Central memory CD8-positive, alpha-beta T cell (primary cell): ENCODE measurements around the gene SH2D4B.
A peak's percentile ranks its signal among the peaks of the same experiment; 100 is the strongest.

Experiments used
- ATAC-seq: fragments of 150-1000 bp; cut with Tn5 transposase; replicated peaks from 2 replicates; pipeline ENCODE4 v1.10.0; 2022; ENCODE audit warnings: mild to moderate bottlenecking, moderate FRiP score, moderate number of reproducible peaks; ENCODE audit not compliant: poor library complexity, severe bottlenecking; ENCODE audit errors: extremely low read depth
- DNase-seq, 2 donors: peaks; one replicate each; pipeline ENCODE4 v3.0.0; 2021; ENCODE audit warnings: low spot score in 2 of 2
- H3K27ac Mint-ChIP-seq: one replicate; pipeline ENCODE4 v1.8.0; 2022; ENCODE audit warnings: low read depth, mild to moderate bottlenecking, moderate library complexity, mixed read lengths
- H3K27me3 Mint-ChIP-seq: one replicate; pipeline ENCODE4 v1.8.0; 2022; ENCODE audit warnings: mixed read lengths
- H3K36me3 Mint-ChIP-seq: one replicate; pipeline ENCODE4 v1.8.0; 2022; ENCODE audit warnings: mild to moderate bottlenecking, moderate library complexity, mixed read lengths; ENCODE audit not compliant: insufficient read depth
- H3K4me1 Mint-ChIP-seq: one replicate; pipeline ENCODE4 v1.8.0; 2022; ENCODE audit warnings: mixed read lengths
- H3K4me3 Mint-ChIP-seq: one replicate; pipeline ENCODE4 v1.8.0; 2022; ENCODE audit warnings: mild to moderate bottlenecking, moderate library complexity, mixed read lengths
- H3K9me3 Mint-ChIP-seq: one replicate; pipeline ENCODE4 v1.8.0; 2022; ENCODE audit warnings: mixed read lengths

SH2D4B gene

GRCh38 chr10:80617807-80618206, 80.1 kb downstream of the SH2D4B start:
- no peaks in the 10 kb centered on the region for H3K9me3 Mint-ChIP-seq
- ATAC-seq = no peak
- H3K4me1 Mint-ChIP-seq = no peaks in the 10 kb centered on the region
- H3K36me3 Mint-ChIP-seq = no peaks in the 10 kb centered on the region
- H3K27ac Mint-ChIP-seq = no peak overlapping the region
- no peak for DNase-seq
- no peaks in the 10 kb centered on the region for H3K27me3 Mint-ChIP-seq
- no peak overlapping the region for H3K4me3 Mint-ChIP-seq

- Mint-ChIP-seq H3K4me1 (no peaks in the 10 kb centered on the region), H3K27me3 (no peaks in the 10 kb centered on the region), H3K9me3 (no peaks in the 10 kb centered on the region), H3K36me3 (no peaks in the 10 kb centered on the region), H3K27ac (no peak overlapping the region), H3K4me3 (no peak overlapping the region)
- no peak for ATAC-seq
- no peak for DNase-seq
Measured at GRCh38 chr10:80619036-80619435, 81.3 kb downstream of the SH2D4B start.

- no peak for DNase-seq
Measured at GRCh38 chr10:80622153-80622552, 84.5 kb downstream of the SH2D4B start.

GRCh38 chr10:80630324-80630723, 92.6 kb downstream of the SH2D4B start:
- H3K27me3 Mint-ChIP-seq = peaks cover 22% of the 10 kb centered on the region
- no peak overlapping the region for H3K4me3 Mint-ChIP-seq
- peaks cover 4% of the 10 kb centered on the region for H3K36me3 Mint-ChIP-seq
- ATAC-seq (no peak), DNase-seq (no peak)
- no peaks in the 10 kb centered on the region for H3K4me1 Mint-ChIP-seq
- no peaks in the 10 kb centered on the region for H3K9me3 Mint-ChIP-seq
- H3K27ac Mint-ChIP-seq = no peak overlapping the region

More at GRCh38 chr10:80622153-80622552, 84.5 kb downstream of the SH2D4B start:
- no peaks in the 10 kb centered on the region for H3K9me3 Mint-ChIP-seq
- peak overlapping the region; percentile 3 for H3K27ac Mint-ChIP-seq
- H3K4me3 Mint-ChIP-seq = no peak overlapping the region
- no peaks in the 10 kb centered on the region for H3K4me1 Mint-ChIP-seq
- H3K36me3 Mint-ChIP-seq = no peaks in the 10 kb centered on the region
- peaks cover 14% of the 10 kb centered on the region for H3K27me3 Mint-ChIP-seq
- no peak for ATAC-seq

GRCh38 chr10:80632742-80633141, 95.0 kb downstream of the SH2D4B start:
- Mint-ChIP-seq H3K36me3 (peaks cover 4% of the 10 kb centered on the region), H3K4me3 (no peak overlapping the region), H3K27me3 (peaks cover 4% of the 10 kb centered on the region), H3K4me1 (no peaks in the 10 kb centered on the region), H3K27ac (no peak overlapping the region), H3K9me3 (no peaks in the 10 kb centered on the region)
- DNase-seq (no peak), ATAC-seq (no peak)

GRCh38 chr10:80633383-80633860, 95.7 kb downstream of the SH2D4B start:
- no peak overlapping the region for H3K27ac Mint-ChIP-seq
- no peaks in the 10 kb centered on the region for H3K9me3 Mint-ChIP-seq
- H3K27me3 Mint-ChIP-seq = peaks cover 8% of the 10 kb centered on the region
- H3K36me3 Mint-ChIP-seq = peaks cover 2% of the 10 kb centered on the region
- ATAC-seq = no peak
- H3K4me1 Mint-ChIP-seq = no peaks in the 10 kb centered on the region
- DNase-seq = no peak
- no peak overlapping the region for H3K4me3 Mint-ChIP-seq

GRCh38 chr10:80633910-80634309, 96.2 kb downstream of the SH2D4B start:
- peaks cover 2% of the 10 kb centered on the region for H3K36me3 Mint-ChIP-seq
- no peak for DNase-seq
- no peaks in the 10 kb centered on the region for H3K4me1 Mint-ChIP-seq
- no peak overlapping the region for H3K27ac Mint-ChIP-seq
- ATAC-seq = no peak
- H3K27me3 Mint-ChIP-seq = peaks cover 13% of the 10 kb centered on the region
- H3K9me3 Mint-ChIP-seq = no peaks in the 10 kb centered on the region
- no peak overlapping the region for H3K4me3 Mint-ChIP-seq

GRCh38 chr10:80642661-80643060, 105.0 kb downstream of the SH2D4B start:
- H3K9me3 Mint-ChIP-seq = no peaks in the 10 kb centered on the region
- H3K27me3 Mint-ChIP-seq = peaks cover 73% of the 10 kb centered on the region
- ATAC-seq = no peak
- DNase-seq = no peak
- no peaks in the 10 kb centered on the region for H3K36me3 Mint-ChIP-seq
- H3K27ac Mint-ChIP-seq = no peak overlapping the region
- no peaks in the 10 kb centered on the region for H3K4me1 Mint-ChIP-seq
- H3K4me3 Mint-ChIP-seq = no peak overlapping the region

GRCh38 chr10:80646366-80646765, 108.7 kb downstream of the SH2D4B start:
- no peak for ATAC-seq
- no peak overlapping the region for H3K4me3 Mint-ChIP-seq
- no peaks in the 10 kb centered on the region for H3K4me1 Mint-ChIP-seq
- peaks cover 59% of the 10 kb centered on the region for H3K27me3 Mint-ChIP-seq
- no peaks in the 10 kb centered on the region for H3K9me3 Mint-ChIP-seq
- no peaks in the 10 kb centered on the region for H3K36me3 Mint-ChIP-seq
- no peak overlapping the region for H3K27ac Mint-ChIP-seq
- DNase-seq = no peak

- H3K4me3 Mint-ChIP-seq = no peak overlapping the region
- DNase-seq (no peak), ATAC-seq (no peak)
- no peaks in the 10 kb centered on the region for H3K36me3 Mint-ChIP-seq
- H3K27me3 Mint-ChIP-seq = peaks cover 59% of the 10 kb centered on the region
- H3K9me3 Mint-ChIP-seq = no peaks in the 10 kb centered on the region
- H3K4me1 Mint-ChIP-seq = no peaks in the 10 kb centered on the region
- H3K27ac Mint-ChIP-seq = no peak overlapping the region
Measured at GRCh38 chr10:80647173-80647833, 109.6 kb downstream of the SH2D4B start.

GRCh38 chr10:80648106-80648505, 110.4 kb downstream of the SH2D4B start:
- Mint-ChIP-seq H3K27me3 (peaks cover 52% of the 10 kb centered on the region), H3K9me3 (no peaks in the 10 kb centered on the region), H3K4me1 (no peaks in the 10 kb centered on the region), H3K4me3 (no peak overlapping the region), H3K27ac (no peak overlapping the region), H3K36me3 (no peaks in the 10 kb centered on the region)
- no peak for ATAC-seq
- DNase-seq = no peak

GRCh38 chr10:80649183-80649582, 111.5 kb downstream of the SH2D4B start:
- no peaks in the 10 kb centered on the region for H3K4me1 Mint-ChIP-seq
- H3K4me3 Mint-ChIP-seq = no peak overlapping the region
- H3K27ac Mint-ChIP-seq = no peak overlapping the region
- peaks cover 42% of the 10 kb centered on the region for H3K27me3 Mint-ChIP-seq
- H3K9me3 Mint-ChIP-seq = no peaks in the 10 kb centered on the region
- ATAC-seq = no peak
- H3K36me3 Mint-ChIP-seq = no peaks in the 10 kb centered on the region
- no peak for DNase-seq

- no peaks in the 10 kb centered on the region for H3K9me3 Mint-ChIP-seq
- H3K4me1 Mint-ChIP-seq = no peaks in the 10 kb centered on the region
- DNase-seq (no peak), ATAC-seq (no peak)
- no peaks in the 10 kb centered on the region for H3K36me3 Mint-ChIP-seq
- no peaks in the 10 kb centered on the region for H3K27me3 Mint-ChIP-seq
- no peak overlapping the region for H3K27ac Mint-ChIP-seq
- no peak overlapping the region for H3K4me3 Mint-ChIP-seq
Measured at GRCh38 chr10:80655898-80656297, 118.2 kb downstream of the SH2D4B start.
